ENCODE data around the gene EME2. TPM values are rescaled to one million over a fixed set of nuclear protein-coding genes. Genes with fewer than 3 reads are reported as not detected.

Gene EME2
- total RNA-seq, 2 experiments from 2014 or later = 13.1 to 18.4 TPM

- POLR2A ChIA-PET = no interaction called here
- Mint-ChIP-seq H3K9me3 (ENCODE audit: low read depth) (no peaks in the 10 kb centered on the region), H3K27me3 (no peaks in the 10 kb centered on the region)
Measured at GRCh38 chr16:1762196-1762878, 10.3 kb upstream of the EME2 start.

GRCh38 chr16:1762879-1763520, 9.6 kb upstream of the EME2 start:
- Mint-ChIP-seq H3K4me3 (no peak overlapping the region), H3K27me3 (no peaks in the 10 kb centered on the region), H3K27ac (no peak overlapping the region), H3K36me3 (ENCODE audit: low read depth) (peaks cover 8% of the 10 kb centered on the region), H3K9me3 (ENCODE audit: low read depth) (no peaks in the 10 kb centered on the region), H3K4me1 (no peaks in the 10 kb centered on the region)
- intact Hi-C loops (cut with DNase I, micrococcal nuclease) = no loop called here
- CTCF ChIA-PET = interaction anchor here (0.7 kb wide), 1 partner anchor 30 kb away, joined by 3 read pairs; no protein-coding TSS in a partner anchor
- no peak for DNase-seq
- POLR2A ChIA-PET = no interaction called here
- ATAC-seq = no peak

More at GRCh38 chr16:1762196-1762878, 10.3 kb upstream of the EME2 start:
- ATAC-seq = no peak
- Mint-ChIP-seq H3K36me3 (ENCODE audit: low read depth) (peaks cover 7% of the 10 kb centered on the region), H3K4me3 (no peak overlapping the region), H3K4me1 (peaks cover 3% of the 10 kb centered on the region), H3K27ac (no peak overlapping the region)
- DNase-seq = no peak
- intact Hi-C loops (cut with DNase I, micrococcal nuclease) = no loop called here
- CTCF ChIA-PET = interaction anchor here (0.7 kb wide), 1 partner anchor 29 kb away, joined by 3 read pairs; no protein-coding TSS in a partner anchor

- H3K27ac Mint-ChIP-seq = no peak overlapping the region
- no peak overlapping the region for H3K4me3 Mint-ChIP-seq
- DNase-seq = no peak
- ATAC-seq = no peak
- intact Hi-C loops (cut with DNase I, micrococcal nuclease) = no loop called here
- no peaks in the 10 kb centered on the region for H3K4me1 Mint-ChIP-seq
- peaks cover 9% of the 10 kb centered on the region for H3K36me3 Mint-ChIP-seq (ENCODE audit: low read depth)
- ChIA-PET POLR2A (interaction anchor here (0.5 kb wide), 1 partner anchor 14 kb away, joined by 6 read pairs; no protein-coding TSS in a partner anchor), CTCF (interaction anchor here (0.6 kb wide), 1 partner anchor 20 kb away, joined by 3 read pairs; no protein-coding TSS in a partner anchor)
- H3K27me3 Mint-ChIP-seq = no peaks in the 10 kb centered on the region
- no peaks in the 10 kb centered on the region for H3K9me3 Mint-ChIP-seq (ENCODE audit: low read depth)
Measured at GRCh38 chr16:1763521-1764511, 8.8 kb upstream of the EME2 start.

- ATAC-seq (no peak), DNase-seq (no peak)
- Mint-ChIP-seq H3K27ac (no peak overlapping the region), H3K36me3 (ENCODE audit: low read depth) (peaks cover 9% of the 10 kb centered on the region), H3K27me3 (no peaks in the 10 kb centered on the region), H3K4me3 (no peak overlapping the region), H3K9me3 (ENCODE audit: low read depth) (no peaks in the 10 kb centered on the region), H3K4me1 (peaks cover under 1% of the 10 kb centered on the region)
- ChIA-PET CTCF (no interaction called here), POLR2A (interaction anchor here (0.6 kb wide), 2 partner anchors 10 to 287 kb away, joined by 3 to 5 read pairs; no protein-coding TSS in a partner anchor)
- intact Hi-C loops (cut with DNase I, micrococcal nuclease) = no loop called here
Measured at GRCh38 chr16:1764971-1765370, 7.6 kb upstream of the EME2 start.

GRCh38 chr16:1765826-1766225, 6.8 kb upstream of the EME2 start:
- ATAC-seq (no peak), DNase-seq (no peak)
- POLR2A ChIA-PET = no interaction called here
- Mint-ChIP-seq H3K27ac (no peak overlapping the region), H3K27me3 (no peaks in the 10 kb centered on the region), H3K9me3 (ENCODE audit: low read depth) (no peaks in the 10 kb centered on the region), H3K4me1 (peaks cover 7% of the 10 kb centered on the region), H3K4me3 (no peak overlapping the region), H3K36me3 (ENCODE audit: low read depth) (peaks cover 14% of the 10 kb centered on the region)
- CTCF ChIA-PET = no interaction called here
- intact Hi-C loops (cut with DNase I, micrococcal nuclease) = no loop called here

GRCh38 chr16:1766231-1766630, 6.4 kb upstream of the EME2 start:
- H3K27me3 Mint-ChIP-seq = no peaks in the 10 kb centered on the region

GRCh38 chr16:1766701-1767100, 5.9 kb upstream of the EME2 start:
- DNase-seq = no peak
- ATAC-seq = no peak
- intact Hi-C loops (cut with DNase I, micrococcal nuclease) = no loop called here
- Mint-ChIP-seq H3K36me3 (ENCODE audit: low read depth) (peaks cover 11% of the 10 kb centered on the region), H3K4me3 (no peak overlapping the region), H3K9me3 (ENCODE audit: low read depth) (no peaks in the 10 kb centered on the region), H3K4me1 (peaks cover 7% of the 10 kb centered on the region), H3K27me3 (no peaks in the 10 kb centered on the region), H3K27ac (no peak overlapping the region)
- ChIA-PET POLR2A (no interaction called here), CTCF (no interaction called here)

More at GRCh38 chr16:1766231-1766630, 6.4 kb upstream of the EME2 start:
- peaks cover 7% of the 10 kb centered on the region for H3K4me1 Mint-ChIP-seq
- ChIA-PET CTCF (no interaction called here), POLR2A (no interaction called here)
- H3K4me3 Mint-ChIP-seq = no peak overlapping the region
- peaks cover 12% of the 10 kb centered on the region for H3K36me3 Mint-ChIP-seq (ENCODE audit: low read depth)
- H3K9me3 Mint-ChIP-seq (ENCODE audit: low read depth) = no peaks in the 10 kb centered on the region
- no peak overlapping the region for H3K27ac Mint-ChIP-seq
- ATAC-seq = no peak
- intact Hi-C loops (cut with DNase I, micrococcal nuclease) = no loop called here
- no peak for DNase-seq

- Mint-ChIP-seq H3K4me3 (no peak overlapping the region), H3K27ac (no peak overlapping the region), H3K27me3 (no peaks in the 10 kb centered on the region), H3K4me1 (peaks cover 7% of the 10 kb centered on the region), H3K9me3 (ENCODE audit: low read depth) (no peaks in the 10 kb centered on the region), H3K36me3 (ENCODE audit: low read depth) (peaks cover 18% of the 10 kb centered on the region)
- no peak for ATAC-seq
- POLR2A ChIA-PET = interaction anchor here (0.6 kb wide), 1 partner anchor 109 kb away, joined by 3 read pairs; no protein-coding TSS in a partner anchor
- DNase-seq = no peak
- intact Hi-C loops (cut with DNase I, micrococcal nuclease) = no loop called here
- CTCF ChIA-PET = no interaction called here
Measured at GRCh38 chr16:1767116-1767994, 5.3 kb upstream of the EME2 start.

- intact Hi-C loops (cut with DNase I, micrococcal nuclease) = no loop called here
- no peak overlapping the region for H3K4me3 Mint-ChIP-seq
- no peak for ATAC-seq
- peaks cover 7% of the 10 kb centered on the region for H3K4me1 Mint-ChIP-seq
- H3K27ac Mint-ChIP-seq = no peak overlapping the region
- H3K36me3 Mint-ChIP-seq (ENCODE audit: low read depth) = peaks cover 20% of the 10 kb centered on the region
- POLR2A ChIA-PET = interaction anchor here (1.2 kb wide), 1 partner anchor 14 kb away, joined by 4 read pairs; the partner anchor contains the start of genes NUBP2 and SPSB3
- no peak for DNase-seq
- no peaks in the 10 kb centered on the region for H3K27me3 Mint-ChIP-seq
- CTCF ChIA-PET = no interaction called here
- no peaks in the 10 kb centered on the region for H3K9me3 Mint-ChIP-seq (ENCODE audit: low read depth)
Measured at GRCh38 chr16:1768061-1768766, 4.4 kb upstream of the EME2 start.

GRCh38 chr16:1768767-1769401, 3.7 kb upstream of the EME2 start:
- H3K4me3 Mint-ChIP-seq = no peak overlapping the region
- DNase-seq = no peak
- ChIA-PET CTCF (no interaction called here), POLR2A (interaction anchor here (1.2 kb wide), 1 partner anchor 14 kb away, joined by 4 read pairs; the partner anchor contains the start of genes NUBP2 and SPSB3)
- no peaks in the 10 kb centered on the region for H3K27me3 Mint-ChIP-seq
- no peak for ATAC-seq
- no peaks in the 10 kb centered on the region for H3K9me3 Mint-ChIP-seq (ENCODE audit: low read depth)
- peaks cover 20% of the 10 kb centered on the region for H3K36me3 Mint-ChIP-seq (ENCODE audit: low read depth)
- peaks cover 7% of the 10 kb centered on the region for H3K4me1 Mint-ChIP-seq
- intact Hi-C loops (cut with DNase I, micrococcal nuclease) = no loop called here
- H3K27ac Mint-ChIP-seq = no peak overlapping the region

Measured in activated CD4-positive, alpha-beta T cell treated with anti-CD3 and anti-CD28 coated beads for 36 hours (primary cell).